ENCODE measurements around the gene MYO9A. TPM values are rescaled to one million over a fixed set of nuclear protein-coding genes. Genes with fewer than 3 reads are reported as not detected.

MYO9A gene
- total and polyA plus RNA-seq, 11 donors = 3.2 to 33.9 (median 29.9) TPM

DNA sequence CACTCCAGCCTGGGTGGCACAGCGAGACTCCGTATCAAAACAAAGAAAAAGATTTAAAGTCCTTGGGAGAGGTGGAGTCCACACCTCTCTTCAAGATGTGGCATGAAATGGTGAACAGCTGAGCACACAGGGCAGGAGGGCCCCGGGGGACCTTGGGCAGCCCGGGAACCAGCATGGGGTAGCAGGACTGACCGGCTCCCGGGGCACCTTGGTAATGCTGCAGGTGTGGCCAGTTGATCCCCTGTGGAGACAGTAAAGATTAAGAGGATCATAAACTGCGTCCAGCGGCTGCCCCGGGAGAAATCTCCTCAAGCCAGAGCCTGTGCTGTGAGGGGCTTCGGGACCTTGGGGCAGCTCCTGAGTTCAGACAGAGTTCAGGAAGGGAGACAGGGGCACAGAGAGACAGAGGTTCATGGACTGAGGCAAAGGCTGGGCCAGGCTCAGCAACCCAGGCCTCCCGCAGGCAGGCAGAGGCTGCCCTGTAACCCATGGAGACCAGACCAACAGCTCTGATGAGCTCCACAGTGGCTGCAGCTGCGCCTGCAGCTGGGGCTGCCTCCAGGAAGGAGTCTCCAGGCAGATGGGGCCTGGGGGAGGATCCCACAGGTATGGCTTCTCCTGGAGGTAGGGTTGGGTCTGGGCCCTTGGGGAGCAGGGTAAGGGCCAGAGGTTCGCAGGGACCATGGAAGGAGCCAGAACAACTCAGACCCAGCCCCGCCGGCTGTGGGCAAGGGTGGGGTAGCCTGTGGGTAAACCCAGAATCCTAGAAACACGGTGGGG, 307.5 kb downstream of the MYO9A start, which contains the start of gene NR2E3:
Gene NR2E3 (plus strand): TSS at position 299 of the 780 bp plus-strand sequence. CDS start 190 bp downstream, at position 489.
- TF ChIP-seq POLR2A (IDR thresholded peaks at IDR 0.05) = no peak
- TF ChIP-seq CTCF (IDR thresholded peaks at IDR 0.05) = no peak
- 81 to 90% (median 85%) methylated on average over 13 to 16 of the region's 16 CpGs for WGBS, 4 donors

DNA sequence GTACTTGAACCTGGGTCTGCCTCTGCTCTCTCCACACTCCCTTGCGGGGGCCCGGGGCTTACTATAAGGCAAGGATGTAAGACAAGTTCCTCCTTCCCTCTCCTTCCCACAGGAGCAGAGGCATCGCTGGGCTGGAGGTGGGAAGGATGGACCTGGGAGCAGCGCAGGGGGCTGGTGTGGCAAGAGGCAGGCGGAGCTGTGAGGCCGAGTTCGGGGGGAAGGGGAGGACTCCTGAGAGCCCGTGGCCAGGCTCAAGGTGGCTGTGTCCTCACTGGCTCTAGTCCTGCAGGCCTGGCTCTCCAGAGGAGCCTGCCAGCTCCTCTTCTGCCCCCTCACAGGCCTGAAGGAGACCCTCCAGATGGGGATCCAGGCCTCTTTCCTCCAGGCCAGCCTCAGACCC, 308.6 kb downstream of the MYO9A start:
- no peaks in the 10 kb centered on the region for H3K36me3 ChIP-seq
- WGBS, 4 donors = 77 to 86% (median 81%) methylated on average over 6 to 8 of the region's 8 CpGs
- intact Hi-C loops (cut with DNase I) = loop anchor here in 5 of 10 donors (10.0 kb wide), 4 partner anchors 65 to 695 kb away; partner anchors contain the start of gene THSD4 (in 2 of the 5)
- no peaks in the 10 kb centered on the region for H3K9me3 ChIP-seq
- H3K27ac ChIP-seq = no peak overlapping the region
- no peak overlapping the region for H3K4me3 ChIP-seq
- TF ChIP-seq POLR2A (IDR thresholded peaks at IDR 0.05) (no peak), CTCF (IDR thresholded peaks at IDR 0.05) (no peak)
- no peak for ATAC-seq
- H3K27me3 ChIP-seq = peaks cover 0 to 6% (median 0%) of the 10 kb centered on the region in 9 donors
- DNase-seq = no peak
- H3K4me1 ChIP-seq = peaks cover 0 to 35% (median 10%) of the 10 kb centered on the region in 12 donors

More for the DNA sequence above, 307.5 kb downstream of the MYO9A start, which contains the start of gene NR2E3:
- H3K36me3 ChIP-seq = no peaks in the 10 kb centered on the region
- peaks cover 0 to 30% (median 8%) of the 10 kb centered on the region in 12 donors for H3K4me1 ChIP-seq
- intact Hi-C loops (cut with DNase I) = no loop called here
- peaks cover 0 to 6% (median 0%) of the 10 kb centered on the region in 9 donors for H3K27me3 ChIP-seq
- no peak for DNase-seq
- no peak for ATAC-seq
- H3K4me3 ChIP-seq = no peak within 1 kb of the TSS
- no peaks in the 10 kb centered on the region for H3K9me3 ChIP-seq
- H3K27ac ChIP-seq = no peak within 1 kb of the TSS

- Histone ChIP-seq H3K9me3 (no peaks in the 10 kb centered on the region), H3K4me3 (no peak overlapping the region), H3K4me1 (peaks cover 0 to 35% (median 10%) of the 10 kb centered on the region in 12 donors), H3K27ac (no peak overlapping the region), H3K27me3 (peaks cover 0 to 6% (median 0%) of the 10 kb centered on the region in 9 donors), H3K36me3 (no peaks in the 10 kb centered on the region)
- intact Hi-C loops (cut with DNase I) = loop anchor here in 5 of 10 donors (10.0 kb wide), 4 partner anchors 64 to 694 kb away; partner anchors contain the start of gene THSD4 (in 2 of the 5)
- 53 to 69% (median 60%) methylated on average over 18 of the region's 18 CpGs for WGBS, 4 donors
- DNase-seq (peak in 2 of 5 donors; percentile 53 to 60), ATAC-seq (peak in 3 of 4 donors; percentile 32 to 51 (median 43))
- TF ChIP-seq CTCF (IDR thresholded peaks at IDR 0.05) (no peak), POLR2A (IDR thresholded peaks at IDR 0.05) (no peak)
These were observed 309.5 kb downstream of the MYO9A start for GRCh38 chr15:71808311-71809020.

All from heart left ventricle (tissue), 16 donors.